Epithelial cell of proximal tubule (primary cell): ENCODE data around the gene COL23A1. TPM values are rescaled to one million over a fixed set of nuclear protein-coding genes. Genes with fewer than 3 reads are reported as not detected.

Experiments used
- DNase-seq: peaks from one replicate; pipeline ENCODE4 v3.0.0-alpha.2; 2011; ENCODE audit warnings: low read depth
- H3K4me3 ChIP-seq: 2 replicates; pipeline ENCODE4 v1.5.1; 2011; ENCODE audit warnings: low read depth, mild to moderate bottlenecking, low read length
- total RNA-seq: library from RNA; depleted of rRNA; stranded (reverse); fragments of >200 nt; gene quantifications from 2 replicates; pipeline ENCODE4 v1.2.3, GENCODE V29; 2015
- TF ChIP-seq, protein P1 (sequence below): conservative IDR thresholded peaks from 2 replicates; pipeline ENCODE4 v1.5.1; 2012; ENCODE audit warnings: low read depth, mild to moderate bottlenecking, low read length

Gene COL23A1
- total RNA-seq, 1 donor from 2014 or later = not detected

DNA sequence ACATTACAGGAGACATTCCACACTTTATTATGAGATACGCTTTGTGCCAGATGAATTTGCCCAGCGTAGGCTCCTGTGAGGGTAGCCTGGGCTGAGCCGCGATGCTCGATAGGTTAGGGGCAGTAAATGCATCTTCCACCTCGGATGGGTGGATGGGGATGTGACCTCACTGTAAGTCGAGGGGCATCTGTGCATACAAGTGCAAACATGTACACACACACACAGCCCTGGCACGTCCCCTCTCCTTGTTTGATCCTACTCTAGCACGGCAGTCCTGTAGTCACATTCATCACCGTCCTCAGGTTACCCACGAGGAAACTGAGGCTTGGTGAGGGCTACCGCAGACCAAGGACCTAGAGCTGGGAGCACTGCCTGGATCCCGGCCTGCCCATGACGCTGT lies 166.8 kb downstream of the COL23A1 start:
- DNase-seq = no peak
- TF ChIP-seq, protein P1, sequence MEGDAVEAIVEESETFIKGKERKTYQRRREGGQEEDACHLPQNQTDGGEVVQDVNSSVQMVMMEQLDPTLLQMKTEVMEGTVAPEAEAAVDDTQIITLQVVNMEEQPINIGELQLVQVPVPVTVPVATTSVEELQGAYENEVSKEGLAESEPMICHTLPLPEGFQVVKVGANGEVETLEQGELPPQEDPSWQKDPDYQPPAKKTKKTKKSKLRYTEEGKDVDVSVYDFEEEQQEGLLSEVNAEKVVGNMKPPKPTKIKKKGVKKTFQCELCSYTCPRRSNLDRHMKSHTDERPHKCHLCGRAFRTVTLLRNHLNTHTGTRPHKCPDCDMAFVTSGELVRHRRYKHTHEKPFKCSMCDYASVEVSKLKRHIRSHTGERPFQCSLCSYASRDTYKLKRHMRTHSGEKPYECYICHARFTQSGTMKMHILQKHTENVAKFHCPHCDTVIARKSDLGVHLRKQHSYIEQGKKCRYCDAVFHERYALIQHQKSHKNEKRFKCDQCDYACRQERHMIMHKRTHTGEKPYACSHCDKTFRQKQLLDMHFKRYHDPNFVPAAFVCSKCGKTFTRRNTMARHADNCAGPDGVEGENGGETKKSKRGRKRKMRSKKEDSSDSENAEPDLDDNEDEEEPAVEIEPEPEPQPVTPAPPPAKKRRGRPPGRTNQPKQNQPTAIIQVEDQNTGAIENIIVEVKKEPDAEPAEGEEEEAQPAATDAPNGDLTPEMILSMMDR = no peak
- H3K4me3 ChIP-seq = no peak overlapping the region

DNA sequence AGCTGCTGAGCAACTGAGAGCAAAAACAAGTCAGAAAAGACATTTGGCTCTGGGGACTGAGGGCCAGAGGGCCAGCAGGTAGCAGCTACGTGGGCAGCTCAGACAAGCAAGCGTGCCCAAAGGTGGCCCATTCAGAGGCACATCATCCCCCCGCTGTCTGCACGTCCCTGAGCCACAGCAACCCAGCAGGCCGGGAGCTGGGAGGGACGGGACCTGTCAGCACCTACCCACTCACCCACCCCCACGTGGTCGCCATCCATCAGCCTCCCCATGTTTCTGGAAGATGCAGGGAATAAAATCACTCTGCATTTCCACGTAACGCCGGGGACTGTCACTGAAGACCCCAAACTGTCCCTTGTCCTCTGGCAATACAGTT lies 167.8 kb downstream of the COL23A1 start:
- TF ChIP-seq, protein P1 = no peak

DNA sequence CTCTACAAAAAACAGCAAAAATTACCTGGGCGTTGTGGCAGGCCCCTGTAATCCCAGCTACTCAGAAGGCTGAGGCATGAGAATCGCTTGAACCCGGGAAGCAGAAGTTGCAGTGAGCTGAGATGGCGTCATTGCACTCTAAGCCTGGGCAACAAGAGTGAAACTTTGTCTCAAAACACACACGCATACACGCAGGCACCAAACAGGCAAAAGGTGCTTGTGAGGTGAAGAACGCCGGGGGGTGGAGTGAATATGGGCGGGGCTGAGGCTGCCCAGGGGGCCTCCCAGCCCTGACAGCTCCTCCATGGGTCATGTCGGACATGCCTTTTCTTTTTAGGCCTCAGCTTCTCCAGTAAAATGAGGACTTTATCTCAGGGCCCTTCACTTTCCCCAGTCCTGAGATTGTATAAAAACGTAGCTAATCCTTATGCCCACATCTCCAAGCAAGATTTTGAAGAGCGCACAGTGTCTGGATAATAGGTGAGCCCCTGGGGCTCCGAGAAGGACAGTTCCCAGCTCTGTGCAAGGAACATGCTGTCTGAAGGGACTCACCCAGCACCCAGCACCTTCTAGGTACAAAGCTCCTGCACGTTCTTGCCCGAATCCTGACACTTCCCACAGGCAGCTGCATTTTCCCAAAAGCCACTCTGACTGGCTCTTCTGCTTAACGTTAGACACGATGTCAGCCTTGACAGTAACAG lies 168.3 kb downstream of the COL23A1 start:
- no peak overlapping the region for H3K4me3 ChIP-seq
- no peak for DNase-seq
- TF ChIP-seq, protein P1 = no peak

More for the DNA sequence above, 167.8 kb downstream of the COL23A1 start:
- no peak overlapping the region for H3K4me3 ChIP-seq
- DNase-seq = no peak

DNA sequence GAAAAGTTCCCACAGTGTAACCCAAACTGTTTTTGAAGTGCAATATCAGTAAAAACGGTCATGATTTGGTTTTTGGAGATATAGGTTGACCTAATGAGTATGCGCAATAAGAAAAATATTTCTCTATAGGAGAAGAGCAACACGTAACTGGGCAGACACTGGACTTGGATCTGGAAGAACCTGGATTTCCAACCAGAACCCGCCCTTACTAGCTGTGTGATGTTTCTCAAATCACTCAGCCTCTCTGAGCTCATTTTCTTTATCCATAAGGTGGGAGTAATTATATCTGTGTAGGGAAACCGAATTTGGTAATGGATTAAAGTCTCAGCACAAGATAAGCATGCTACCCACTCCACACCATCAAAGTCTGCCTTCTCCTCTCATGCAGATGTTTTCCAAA lies 169.1 kb downstream of the COL23A1 start:
- H3K4me3 ChIP-seq = no peak overlapping the region
- DNase-seq = no peak
- TF ChIP-seq, protein P1 = no peak

DNA sequence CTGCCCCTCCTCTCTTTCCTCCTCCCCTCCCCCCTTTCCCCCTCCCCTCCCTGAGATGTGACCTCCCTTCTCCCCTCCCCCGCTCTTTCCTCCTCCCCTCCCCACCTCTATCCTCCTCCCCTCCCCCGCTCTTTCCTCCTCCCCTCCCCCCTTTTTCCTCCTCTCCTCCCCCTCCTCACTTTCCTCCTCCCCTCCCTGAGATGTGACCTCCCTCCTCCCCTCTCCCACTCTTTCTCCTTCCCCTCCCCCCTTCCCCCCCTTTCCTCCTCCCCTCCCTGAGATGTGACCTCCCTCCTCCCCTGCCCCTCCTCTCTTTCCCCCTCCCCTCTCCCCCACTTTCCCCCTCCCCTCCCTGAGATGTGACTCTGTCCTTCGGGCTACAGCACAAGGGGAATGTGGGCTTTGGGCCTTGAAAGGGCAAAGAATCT lies 169.8 kb downstream of the COL23A1 start:
- no peak for DNase-seq
- TF ChIP-seq, protein P1 = no peak
- H3K4me3 ChIP-seq = no peak overlapping the region

DNA sequence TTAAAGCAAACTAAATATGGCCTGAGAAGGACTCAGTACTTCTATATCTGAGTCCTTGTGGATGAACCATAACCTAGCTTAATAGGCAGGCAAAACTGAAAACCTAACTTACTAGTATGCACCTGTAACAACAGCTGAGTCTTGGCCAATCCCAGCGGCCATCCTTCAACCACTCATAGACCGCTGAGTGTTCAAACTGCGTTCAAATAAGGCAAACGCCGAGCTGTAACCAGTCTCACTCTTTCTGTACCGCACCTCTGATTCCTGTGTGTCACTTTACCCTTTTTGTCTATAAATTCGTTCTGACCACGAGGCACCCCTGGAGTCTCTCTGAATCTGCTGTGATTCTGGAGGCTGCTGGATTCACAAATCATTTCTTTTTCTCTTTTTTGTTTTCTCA lies 170.5 kb downstream of the COL23A1 start:
- TF ChIP-seq, protein P1 = no peak
- no peak for DNase-seq
- no peak overlapping the region for H3K4me3 ChIP-seq

DNA sequence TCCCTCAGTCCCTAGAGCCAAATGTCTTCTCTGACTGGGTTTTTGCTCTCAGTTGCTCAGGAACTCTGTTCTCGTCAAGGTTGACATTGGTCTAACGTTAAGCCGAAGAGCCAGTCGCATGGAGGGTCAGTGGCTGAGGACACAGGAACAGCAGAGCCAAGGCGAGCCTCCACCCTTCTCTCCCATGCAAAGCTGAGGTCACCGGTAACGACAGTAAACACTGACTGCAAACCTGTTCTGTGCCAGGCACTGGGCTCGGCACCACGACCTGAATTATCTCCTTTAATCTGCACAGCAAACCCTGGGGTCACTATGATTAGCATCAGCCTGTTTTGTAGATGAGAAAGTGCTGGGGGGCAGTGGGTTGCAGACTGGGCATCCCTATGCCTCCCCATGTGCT lies 171.0 kb downstream of the COL23A1 start:
- DNase-seq = no peak
- TF ChIP-seq, protein P1 = no peak
- no peak overlapping the region for H3K4me3 ChIP-seq
